Right lobe of liver (tissue), 4 donors: ENCODE measurements around the gene SEC63.

ENCODE experiments used
- POLR2A ChIP-seq: fragments of 450-650 bp; IDR thresholded peaks from one replicate; pipeline ENCODE4 v1.6.1; 2017; ENCODE audit warnings: antibody characterized with exemption, mild to moderate bottlenecking
- TF ChIP-seq, protein P1 (sequence below), 4 donors: fragments of 200-600 bp in 3 of 4; fragments of 450-650 bp in 1 of 4; IDR thresholded peaks; one replicate each; pipeline versions ENCODE4 v1.5.1 to v1.8.0; 2016 to 2022; ENCODE audit warnings: antibody characterized with exemption in 4 of 4, mild to moderate bottlenecking in 2 of 4
- donor health status: DM: no; HTN: no; CAD: no.
- donor health status: DM: no; HTN: no; CAD: no.
- donor health status: DM: no; HTN: yes; CAD: no.

DNA sequence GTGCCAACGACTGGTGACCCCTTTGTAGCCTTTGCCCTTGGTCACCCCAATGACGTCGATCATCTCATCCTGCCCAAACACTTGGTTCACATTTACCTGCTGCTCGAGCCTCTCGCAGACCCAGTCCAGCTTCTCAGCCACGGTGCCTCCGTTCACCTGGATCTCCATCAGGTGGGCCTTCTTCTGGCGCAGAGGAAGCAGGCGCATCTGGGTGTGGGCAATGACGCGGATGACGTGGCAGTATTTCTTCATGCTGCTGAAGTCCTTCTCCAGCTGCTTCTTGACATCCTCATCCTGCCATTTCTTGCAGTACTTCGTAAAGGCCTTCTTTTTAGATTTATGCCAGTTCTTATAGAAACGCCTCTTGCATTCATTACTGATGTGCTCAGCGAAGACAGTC lies 46.9 kb upstream of the SEC63 start:
- TF ChIP-seq, protein P1, sequence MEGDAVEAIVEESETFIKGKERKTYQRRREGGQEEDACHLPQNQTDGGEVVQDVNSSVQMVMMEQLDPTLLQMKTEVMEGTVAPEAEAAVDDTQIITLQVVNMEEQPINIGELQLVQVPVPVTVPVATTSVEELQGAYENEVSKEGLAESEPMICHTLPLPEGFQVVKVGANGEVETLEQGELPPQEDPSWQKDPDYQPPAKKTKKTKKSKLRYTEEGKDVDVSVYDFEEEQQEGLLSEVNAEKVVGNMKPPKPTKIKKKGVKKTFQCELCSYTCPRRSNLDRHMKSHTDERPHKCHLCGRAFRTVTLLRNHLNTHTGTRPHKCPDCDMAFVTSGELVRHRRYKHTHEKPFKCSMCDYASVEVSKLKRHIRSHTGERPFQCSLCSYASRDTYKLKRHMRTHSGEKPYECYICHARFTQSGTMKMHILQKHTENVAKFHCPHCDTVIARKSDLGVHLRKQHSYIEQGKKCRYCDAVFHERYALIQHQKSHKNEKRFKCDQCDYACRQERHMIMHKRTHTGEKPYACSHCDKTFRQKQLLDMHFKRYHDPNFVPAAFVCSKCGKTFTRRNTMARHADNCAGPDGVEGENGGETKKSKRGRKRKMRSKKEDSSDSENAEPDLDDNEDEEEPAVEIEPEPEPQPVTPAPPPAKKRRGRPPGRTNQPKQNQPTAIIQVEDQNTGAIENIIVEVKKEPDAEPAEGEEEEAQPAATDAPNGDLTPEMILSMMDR (IDR thresholded peaks at IDR 0.05) = no peak
- no peak for TF ChIP-seq POLR2A
